Astrocyte (in vitro differentiated cells and primary cell): ENCODE data around the gene PERM1.

Experiments
- EZH2 ChIP-seq: IDR thresholded peaks from 2 replicates; pipeline ENCODE4 v1.6.1; 2012; ENCODE audit warnings: mild to moderate bottlenecking, low read length, inconsistent platforms; ENCODE audit not compliant: insufficient read depth
- TF ChIP-seq, protein P1 (sequence below): IDR thresholded peaks from 2 replicates; pipeline ENCODE4 v1.5.1; 2011; ENCODE audit warnings: low read depth, mild to moderate bottlenecking, inconsistent platforms, low read length, moderate library complexity; ENCODE audit not compliant: insufficient read depth

DNA sequence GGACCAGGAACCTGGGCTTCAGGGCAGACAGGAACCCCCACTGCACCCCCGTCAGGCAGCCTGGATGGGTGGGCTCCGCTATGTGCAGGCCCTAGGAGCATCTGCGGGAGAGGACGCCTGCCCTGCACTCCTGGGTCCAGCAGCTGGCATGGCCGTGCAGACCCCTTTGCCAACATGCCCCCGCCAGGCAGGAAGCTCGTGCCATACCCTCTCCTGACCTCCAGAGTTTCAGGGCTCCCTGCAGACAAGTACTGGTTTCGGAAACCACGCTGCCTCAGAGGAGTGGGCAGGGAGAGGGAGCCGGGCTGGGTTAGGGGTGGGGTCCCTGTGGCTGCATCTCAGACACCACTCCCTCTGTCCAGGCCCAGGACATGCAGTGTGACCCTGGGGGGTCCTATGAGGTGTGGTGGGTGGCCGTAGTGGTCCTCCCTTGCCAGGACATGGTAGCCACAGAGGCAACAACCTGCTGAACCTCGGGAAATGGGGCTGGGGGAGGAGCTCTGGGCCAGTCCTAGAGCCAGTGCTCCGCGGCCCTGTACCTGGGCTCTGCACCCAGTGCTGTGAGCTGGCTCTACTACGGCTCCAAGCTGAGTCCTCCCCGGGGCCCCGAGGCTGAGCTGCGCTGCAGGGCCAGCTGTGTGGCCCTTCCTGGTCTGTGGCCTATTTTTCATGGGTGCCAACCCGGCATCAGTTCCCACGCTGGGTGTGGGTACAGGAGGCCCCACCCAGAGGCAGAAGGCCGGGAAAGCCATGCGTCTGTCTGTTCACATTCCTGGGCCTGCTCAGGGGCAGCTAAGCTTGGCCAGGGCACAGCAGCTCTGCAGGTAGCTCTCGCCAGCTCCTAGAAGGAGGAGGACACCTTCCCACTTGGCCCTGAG, 14.2 kb downstream of the PERM1 start:
- TF ChIP-seq, protein P1, sequence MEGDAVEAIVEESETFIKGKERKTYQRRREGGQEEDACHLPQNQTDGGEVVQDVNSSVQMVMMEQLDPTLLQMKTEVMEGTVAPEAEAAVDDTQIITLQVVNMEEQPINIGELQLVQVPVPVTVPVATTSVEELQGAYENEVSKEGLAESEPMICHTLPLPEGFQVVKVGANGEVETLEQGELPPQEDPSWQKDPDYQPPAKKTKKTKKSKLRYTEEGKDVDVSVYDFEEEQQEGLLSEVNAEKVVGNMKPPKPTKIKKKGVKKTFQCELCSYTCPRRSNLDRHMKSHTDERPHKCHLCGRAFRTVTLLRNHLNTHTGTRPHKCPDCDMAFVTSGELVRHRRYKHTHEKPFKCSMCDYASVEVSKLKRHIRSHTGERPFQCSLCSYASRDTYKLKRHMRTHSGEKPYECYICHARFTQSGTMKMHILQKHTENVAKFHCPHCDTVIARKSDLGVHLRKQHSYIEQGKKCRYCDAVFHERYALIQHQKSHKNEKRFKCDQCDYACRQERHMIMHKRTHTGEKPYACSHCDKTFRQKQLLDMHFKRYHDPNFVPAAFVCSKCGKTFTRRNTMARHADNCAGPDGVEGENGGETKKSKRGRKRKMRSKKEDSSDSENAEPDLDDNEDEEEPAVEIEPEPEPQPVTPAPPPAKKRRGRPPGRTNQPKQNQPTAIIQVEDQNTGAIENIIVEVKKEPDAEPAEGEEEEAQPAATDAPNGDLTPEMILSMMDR = no peak
- no peak for TF ChIP-seq EZH2
